ENCODE measurements around the gene SRSF1.
"Not testable (repeated sequence)": the region's sequence is repeated elsewhere in the genome, so short reads cannot be mapped to it uniquely, and the experiment has no call there.

- not testable (repeated sequence) for TF ChIP-seq EZH2 (IDR thresholded peaks at IDR 0.05; ENCODE audit: borderline replicate concordance, low read depth, low read length, poor library complexity, severe bottlenecking)
- TF ChIP-seq, protein P1, sequence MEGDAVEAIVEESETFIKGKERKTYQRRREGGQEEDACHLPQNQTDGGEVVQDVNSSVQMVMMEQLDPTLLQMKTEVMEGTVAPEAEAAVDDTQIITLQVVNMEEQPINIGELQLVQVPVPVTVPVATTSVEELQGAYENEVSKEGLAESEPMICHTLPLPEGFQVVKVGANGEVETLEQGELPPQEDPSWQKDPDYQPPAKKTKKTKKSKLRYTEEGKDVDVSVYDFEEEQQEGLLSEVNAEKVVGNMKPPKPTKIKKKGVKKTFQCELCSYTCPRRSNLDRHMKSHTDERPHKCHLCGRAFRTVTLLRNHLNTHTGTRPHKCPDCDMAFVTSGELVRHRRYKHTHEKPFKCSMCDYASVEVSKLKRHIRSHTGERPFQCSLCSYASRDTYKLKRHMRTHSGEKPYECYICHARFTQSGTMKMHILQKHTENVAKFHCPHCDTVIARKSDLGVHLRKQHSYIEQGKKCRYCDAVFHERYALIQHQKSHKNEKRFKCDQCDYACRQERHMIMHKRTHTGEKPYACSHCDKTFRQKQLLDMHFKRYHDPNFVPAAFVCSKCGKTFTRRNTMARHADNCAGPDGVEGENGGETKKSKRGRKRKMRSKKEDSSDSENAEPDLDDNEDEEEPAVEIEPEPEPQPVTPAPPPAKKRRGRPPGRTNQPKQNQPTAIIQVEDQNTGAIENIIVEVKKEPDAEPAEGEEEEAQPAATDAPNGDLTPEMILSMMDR (conservative IDR thresholded peaks at IDR 0.05; ENCODE audit: low read depth, low read length), result not testable (repeated sequence)
Observed at GRCh38 chr17:57958391-57958790, 48.7 kb downstream of the SRSF1 start.
